A549 treated with AZD9567 at 1 μM for 4 hours (cell line): Measurements from ENCODE around the gene CWC25. TPM values are rescaled to one million over a fixed set of nuclear protein-coding genes. Genes with fewer than 3 reads are reported as not detected.

Source experiments
- total RNA-seq: library from RNA; stranded (reverse); fragments of 200-300 nt; extraction: Qiagen RNA extraction; gene quantifications from 5 replicates; pipeline ENCODE4 v1.2.3, GENCODE V29; 2022; ENCODE audit not compliant: insufficient read depth

Gene CWC25
- 21.9 to 24.0 TPM (median 22.3 TPM) in 5 replicates for total RNA-seq

DNA sequence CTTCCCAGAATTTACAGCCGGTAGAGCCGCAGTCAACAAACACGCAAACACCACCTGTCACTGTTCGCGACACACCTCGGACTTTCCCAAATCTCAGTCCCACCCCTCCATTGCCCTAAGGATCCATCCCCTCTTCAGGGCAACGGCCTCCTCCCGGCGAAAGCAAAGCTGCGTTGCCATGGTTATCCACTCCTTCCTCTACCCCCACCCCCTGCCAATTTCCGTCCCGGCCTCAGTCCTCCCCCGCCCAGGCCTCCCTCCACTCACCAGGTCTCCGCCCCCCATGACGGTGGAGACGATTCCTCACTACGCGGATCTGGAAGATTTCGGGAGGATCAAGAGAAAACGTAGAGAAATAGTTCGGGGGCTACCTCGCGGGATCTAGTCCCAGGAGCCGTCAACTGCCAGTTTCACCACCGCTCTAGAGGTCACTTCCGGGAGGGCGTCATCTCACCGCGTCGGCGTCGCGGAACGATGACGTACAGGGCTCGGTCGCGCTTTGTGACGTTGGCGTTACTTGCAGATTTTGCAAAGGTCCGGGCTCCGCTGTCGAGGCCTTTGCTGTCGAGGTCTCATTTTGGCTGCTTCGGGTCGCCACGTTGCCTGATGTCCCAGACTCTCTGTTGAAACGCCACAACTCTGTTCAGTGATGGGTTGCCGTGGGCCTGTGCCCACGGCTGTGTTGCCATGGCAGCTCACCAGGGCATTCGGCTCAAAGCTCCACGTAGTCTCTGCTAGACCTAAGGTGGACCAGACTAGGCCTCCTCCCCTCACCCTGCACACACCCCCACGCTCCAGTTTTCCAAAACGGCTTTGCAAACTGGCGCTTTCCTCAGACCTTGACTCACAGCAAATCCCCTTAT lies at the start of gene CWC25:
Gene CWC25 (minus strand): TSS at position 423 of the 863 bp plus-strand sequence. CDS start 138 bp downstream, at position 285.

DNA sequence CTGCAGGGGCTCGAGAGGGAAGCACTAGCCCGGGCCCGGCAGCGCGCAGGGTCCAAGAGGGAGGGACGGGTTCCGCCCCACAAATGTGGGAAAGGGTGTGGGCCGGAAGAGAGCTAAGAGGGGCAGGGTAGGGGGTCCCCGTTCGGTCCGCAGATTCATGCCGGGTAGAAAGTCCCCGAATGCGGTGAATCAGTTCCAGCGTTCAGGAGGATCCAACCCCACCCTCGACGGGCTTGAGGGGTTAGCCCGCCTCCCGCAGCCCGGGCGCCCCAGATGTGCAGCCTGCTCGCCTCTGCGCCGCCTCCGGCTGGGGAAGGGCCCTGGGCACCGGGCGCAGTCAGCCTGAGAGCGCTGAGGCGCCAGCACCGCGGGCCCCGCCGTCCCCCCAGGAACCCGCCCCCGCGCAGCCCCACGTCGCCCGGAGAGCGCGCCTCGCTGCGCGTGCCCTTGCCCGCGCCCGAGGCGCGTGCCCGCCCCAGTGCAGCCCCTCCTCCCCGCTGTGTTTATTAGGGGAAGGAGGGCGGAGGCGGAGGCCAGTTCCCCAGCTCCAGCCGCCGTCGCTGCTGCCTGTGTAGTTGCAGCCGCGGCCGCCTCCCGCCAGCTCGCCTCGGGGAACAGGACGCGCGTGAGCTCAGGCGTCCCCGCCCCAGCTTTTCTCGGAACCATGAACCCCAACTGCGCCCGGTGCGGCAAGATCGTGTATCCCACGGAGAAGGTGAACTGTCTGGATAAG lies 44.6 kb upstream of the CWC25 start, which contains the start of gene LASP1:
Gene LASP1 (plus strand): TSS at position 533 of the 733 bp plus-strand sequence. CDS start 132 bp downstream, at position 665.

DNA sequence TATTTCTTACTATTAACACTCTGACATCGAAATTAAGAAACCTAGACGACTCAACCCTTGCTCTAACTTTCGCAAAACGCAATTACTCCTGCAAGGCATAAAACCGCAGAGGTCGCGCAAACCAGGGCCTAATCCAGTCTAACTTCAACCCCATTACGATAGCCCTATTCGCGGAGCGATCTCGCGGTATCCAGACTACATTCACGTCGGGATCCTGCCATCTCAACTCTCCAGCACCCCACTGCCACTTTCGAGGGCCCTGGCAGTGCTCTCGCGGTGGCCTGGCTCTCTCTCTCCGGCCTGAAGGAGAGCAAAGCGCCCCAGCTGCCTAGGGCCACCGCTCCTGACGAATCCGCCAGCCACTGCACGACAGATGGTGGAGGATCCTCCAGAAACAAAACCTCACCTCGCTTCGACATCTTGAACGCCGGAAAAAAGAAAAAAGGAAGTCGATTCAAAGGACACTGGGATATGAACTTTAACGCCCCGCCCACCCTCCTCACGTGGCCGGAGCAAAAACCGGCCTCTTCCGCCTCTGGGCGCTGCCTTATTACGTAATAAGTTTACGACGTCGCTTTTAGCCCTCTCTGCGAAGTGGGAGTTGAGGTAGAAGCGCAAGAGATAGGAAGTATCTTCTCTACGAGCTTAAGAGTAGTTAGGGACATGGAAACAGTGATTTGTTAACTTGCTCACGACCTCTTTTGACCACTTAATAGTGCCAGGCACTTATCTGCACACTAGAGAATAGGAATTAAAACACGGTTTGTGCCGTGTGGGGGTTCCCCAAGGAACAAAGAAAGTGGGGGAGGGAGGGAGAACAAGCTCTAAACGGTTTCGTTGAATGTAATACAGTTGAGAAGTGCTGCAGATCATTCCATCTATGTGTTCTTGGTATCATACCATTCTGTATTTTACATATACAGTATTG lies 28.4 kb upstream of the CWC25 start, which contains the start of gene RPL23:
Gene RPL23 (minus strand): TSS at position 430 of the 928 bp plus-strand sequence. CDS start 11 bp downstream, at position 419.

DNA sequence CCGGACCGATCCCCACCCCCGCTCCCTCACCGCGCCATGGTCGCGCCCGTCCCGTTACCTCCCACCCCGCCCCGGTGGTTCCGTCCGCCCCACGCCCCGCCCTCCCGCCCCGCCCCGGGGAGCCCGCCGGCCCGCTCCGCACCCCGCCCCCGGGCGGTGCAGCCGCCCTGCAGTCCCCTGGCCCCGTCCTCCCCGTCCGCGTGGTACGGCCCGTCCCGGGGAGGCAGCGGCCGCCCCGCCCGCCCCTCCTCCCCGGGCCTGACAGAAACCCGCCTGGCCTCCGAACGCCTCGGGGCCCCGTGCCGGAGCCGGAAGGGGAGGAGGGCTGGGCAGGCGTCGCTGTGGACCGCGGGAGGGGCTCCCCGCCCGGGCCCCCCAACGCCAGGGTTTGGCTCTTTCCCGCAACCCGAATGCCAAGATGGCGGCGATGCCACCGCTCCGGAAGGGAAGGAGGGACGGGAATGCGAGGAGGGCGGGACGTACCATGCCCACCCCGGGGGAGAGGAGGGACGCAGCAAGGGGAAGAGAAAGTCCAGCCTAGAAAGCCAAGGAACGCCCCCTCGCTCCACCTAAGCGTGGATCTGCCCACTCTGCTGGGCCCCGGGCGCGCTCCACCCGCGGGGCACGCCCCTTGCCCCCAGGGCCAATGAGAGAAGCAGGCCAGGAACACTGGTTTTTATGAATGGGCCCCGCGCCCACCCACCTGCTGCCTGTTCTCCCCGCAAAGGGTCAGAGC lies 25.5 kb downstream of the CWC25 start, which contains the start of gene PIP4K2B:
Gene PIP4K2B (minus strand): TSS at position 56 of the 736 bp plus-strand sequence. CDS start 132 bp downstream, outside the sequence.

DNA sequence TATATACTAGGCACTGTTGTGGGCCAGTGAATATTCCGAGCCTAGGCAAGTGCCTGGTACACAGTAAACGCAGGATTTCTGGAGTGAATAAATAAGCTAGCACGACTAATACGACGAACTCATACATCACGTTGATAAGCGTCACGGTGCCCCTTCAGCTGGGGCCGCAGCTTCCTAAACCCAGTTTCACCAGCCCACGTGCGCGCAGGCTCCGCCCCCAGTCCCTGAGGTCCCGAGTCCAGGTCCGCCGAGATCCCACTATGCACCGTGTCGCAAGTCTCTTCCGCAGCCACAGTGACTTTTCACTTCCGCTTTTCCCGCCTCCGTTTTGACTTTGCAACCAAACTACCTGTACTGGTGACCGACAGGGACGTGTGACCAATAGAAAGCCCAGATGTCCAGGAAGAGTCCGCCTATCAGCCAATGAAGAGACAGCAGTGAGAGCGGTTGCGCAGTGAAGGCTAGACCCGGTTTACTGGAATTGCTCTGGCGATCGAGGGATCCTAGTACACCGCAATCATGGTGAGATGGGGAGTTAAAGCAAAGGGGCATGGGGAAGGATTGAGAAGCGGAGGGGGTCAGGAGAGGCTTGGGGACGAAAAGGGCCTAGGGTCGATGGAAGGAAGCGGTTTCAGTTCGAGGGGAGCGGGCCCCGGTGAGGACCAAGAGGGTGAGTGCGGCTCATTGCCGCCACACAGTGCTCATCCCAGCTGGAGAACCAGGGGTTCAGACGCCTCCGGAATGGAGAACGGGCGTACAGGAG lies 72.6 kb downstream of the CWC25 start, which contains the start of gene PSMB3:
Gene PSMB3 (plus strand): TSS at position 434 of the 763 bp plus-strand sequence. CDS start 86 bp downstream, at position 520.

Other genes with a start within 250 kb of the CWC25 start
- gene SRCIN1, start 219.4 kb downstream of the CWC25 start, total RNA-seq: 2.2 to 3.2 TPM (median 2.8 TPM) in 5 replicates
- gene EPOP, start 150.4 kb downstream of the CWC25 start, total RNA-seq: 10.7 to 14.0 TPM (median 13.2 TPM) in 5 replicates
- 23.6 to 34.9 TPM (median 30.6 TPM) in 5 replicates for gene MLLT6, start 120.0 kb downstream of the CWC25 start, total RNA-seq
- 41.1 to 98.6 TPM (median 92.0 TPM) in 5 replicates for gene CISD3, start 95.0 kb downstream of the CWC25 start, total RNA-seq
- 25.5 to 53.1 TPM (median 50.9 TPM) in 5 replicates for gene PCGF2, start 77.0 kb downstream of the CWC25 start, total RNA-seq
- 354 to 458 TPM (median 435 TPM) in 5 replicates for gene PSMB3, start 72.6 kb downstream of the CWC25 start, total RNA-seq
- gene PIP4K2B, start 25.8 kb downstream of the CWC25 start, total RNA-seq: 37.2 to 43.7 TPM (median 42.6 TPM) in 5 replicates
- gene RPL23, start 28.4 kb upstream of the CWC25 start, total RNA-seq: 2,657 to 5,013 TPM (median 2,700 TPM) in 5 replicates
- 227 to 248 TPM (median 232 TPM) in 5 replicates for gene LASP1, start 44.7 kb upstream of the CWC25 start, total RNA-seq
- not detected in 5 replicates for gene FBXO47, start 142.1 kb upstream of the CWC25 start, total RNA-seq